ENCODE results near the gene XYLT1. TPM values are rescaled to one million over a fixed set of nuclear protein-coding genes. Genes with fewer than 3 reads are reported as not detected.

Gene XYLT1
- total RNA-seq, 2 donors from 2014 or later, result 21.4 to 22.6 TPM

GRCh38 chr16:17230932-17231581 lies 239.7 kb downstream of the XYLT1 start:
- H3K4me1 Mint-ChIP-seq, result peaks cover 4% of the 10 kb centered on the region
- H3K4me3 Mint-ChIP-seq, result no peak overlapping the region
- no peaks in the 10 kb centered on the region for H3K36me3 Mint-ChIP-seq (ENCODE audit: low read depth)
- no peak overlapping the region for H3K27ac Mint-ChIP-seq
- H3K9me3 Mint-ChIP-seq, result no peaks in the 10 kb centered on the region
- H3K27me3 Mint-ChIP-seq, result no peaks in the 10 kb centered on the region
- peak; percentile 60 for ATAC-seq (replicated peaks)

GRCh38 chr16:17229766-17230165 lies 241.0 kb downstream of the XYLT1 start:
- Mint-ChIP-seq H3K4me1 (peaks cover 8% of the 10 kb centered on the region), H3K36me3 (ENCODE audit: low read depth) (no peaks in the 10 kb centered on the region), H3K9me3 (no peaks in the 10 kb centered on the region), H3K4me3 (no peak overlapping the region), H3K27ac (no peak overlapping the region), H3K27me3 (no peaks in the 10 kb centered on the region)
- ATAC-seq (replicated peaks), result no peak

- H3K27ac Mint-ChIP-seq, result no peak overlapping the region
Observed at GRCh38 chr16:17229131-17229530, 241.6 kb downstream of the XYLT1 start.

DNA sequence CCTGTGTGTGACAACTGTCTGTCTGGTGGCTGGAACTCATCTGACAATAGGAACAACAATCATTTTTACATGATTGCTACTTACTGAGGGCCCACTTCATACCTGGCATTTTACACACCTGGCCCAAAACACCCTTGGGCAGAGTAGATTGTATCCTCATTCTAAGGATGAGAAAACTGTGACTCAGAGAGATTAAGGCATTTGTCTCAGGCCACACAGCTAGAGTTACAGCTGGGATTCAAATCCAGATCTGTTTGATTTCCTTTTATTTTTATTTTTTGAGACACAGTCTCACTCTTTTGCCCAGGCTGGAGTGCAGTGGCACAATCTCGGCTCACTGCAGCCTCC lies 242.1 kb downstream of the XYLT1 start:
- H3K27ac Mint-ChIP-seq, result no peak overlapping the region
- no peak for ATAC-seq (replicated peaks)
- H3K27me3 Mint-ChIP-seq, result no peaks in the 10 kb centered on the region
- H3K4me1 Mint-ChIP-seq, result peaks cover 8% of the 10 kb centered on the region
- H3K9me3 Mint-ChIP-seq, result no peaks in the 10 kb centered on the region
- peaks cover 2% of the 10 kb centered on the region for H3K36me3 Mint-ChIP-seq (ENCODE audit: low read depth)
- no peak overlapping the region for H3K4me3 Mint-ChIP-seq

More at GRCh38 chr16:17229131-17229530, 241.6 kb downstream of the XYLT1 start:
- Mint-ChIP-seq H3K4me1 (peaks cover 8% of the 10 kb centered on the region), H3K4me3 (no peak overlapping the region), H3K27me3 (no peaks in the 10 kb centered on the region), H3K9me3 (no peaks in the 10 kb centered on the region), H3K36me3 (ENCODE audit: low read depth) (no peaks in the 10 kb centered on the region)
- no peak for ATAC-seq (replicated peaks)

- no peak for ATAC-seq (replicated peaks)
- peaks cover 7% of the 10 kb centered on the region for H3K36me3 Mint-ChIP-seq (ENCODE audit: low read depth)
- no peaks in the 10 kb centered on the region for H3K27me3 Mint-ChIP-seq
- H3K9me3 Mint-ChIP-seq, result no peaks in the 10 kb centered on the region
- H3K4me3 Mint-ChIP-seq, result no peak overlapping the region
- H3K27ac Mint-ChIP-seq, result no peak overlapping the region
- H3K4me1 Mint-ChIP-seq, result peaks cover 13% of the 10 kb centered on the region
Observed at GRCh38 chr16:17228048-17228707, 242.6 kb downstream of the XYLT1 start.

DNA sequence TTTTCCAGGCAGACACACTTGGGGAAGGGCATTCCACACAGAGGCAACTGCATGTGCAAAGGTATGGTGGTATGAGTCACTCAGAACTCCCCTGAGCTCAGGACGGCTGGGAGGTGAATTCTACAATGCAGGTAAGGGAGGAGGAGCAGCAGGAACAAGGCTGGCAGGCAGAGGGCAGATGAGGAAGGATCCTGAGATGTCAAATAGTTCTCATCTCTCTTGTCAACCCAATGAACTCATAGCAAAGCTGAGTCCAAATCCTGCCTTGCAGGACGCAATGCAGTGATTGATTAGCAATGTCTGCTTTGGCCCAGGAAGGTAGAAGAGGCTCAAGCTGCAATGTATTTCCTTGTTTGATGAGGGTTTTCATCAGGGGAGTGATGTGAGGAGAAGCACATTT lies 243.5 kb downstream of the XYLT1 start:
- Mint-ChIP-seq H3K27me3 (no peaks in the 10 kb centered on the region), H3K4me3 (no peak overlapping the region), H3K27ac (no peak overlapping the region), H3K9me3 (no peaks in the 10 kb centered on the region), H3K4me1 (peaks cover 10% of the 10 kb centered on the region), H3K36me3 (ENCODE audit: low read depth) (peaks cover 10% of the 10 kb centered on the region)
- ATAC-seq (replicated peaks), result no peak

GRCh38 chr16:17225541-17225940 lies 245.2 kb downstream of the XYLT1 start:
- Mint-ChIP-seq H3K9me3 (no peaks in the 10 kb centered on the region), H3K27me3 (no peaks in the 10 kb centered on the region), H3K36me3 (ENCODE audit: low read depth) (peaks cover 10% of the 10 kb centered on the region), H3K4me3 (no peak overlapping the region), H3K27ac (peak overlapping the region; percentile 60), H3K4me1 (peaks cover 10% of the 10 kb centered on the region)
- no peak for ATAC-seq (replicated peaks)

GRCh38 chr16:17224879-17225281 lies 245.9 kb downstream of the XYLT1 start:
- Mint-ChIP-seq H3K36me3 (ENCODE audit: low read depth) (peaks cover 10% of the 10 kb centered on the region), H3K4me1 (peaks cover 10% of the 10 kb centered on the region), H3K27ac (peak overlapping the region; percentile 60), H3K27me3 (no peaks in the 10 kb centered on the region), H3K4me3 (no peak overlapping the region), H3K9me3 (no peaks in the 10 kb centered on the region)
- ATAC-seq (replicated peaks), result peak; percentile 44

DNA sequence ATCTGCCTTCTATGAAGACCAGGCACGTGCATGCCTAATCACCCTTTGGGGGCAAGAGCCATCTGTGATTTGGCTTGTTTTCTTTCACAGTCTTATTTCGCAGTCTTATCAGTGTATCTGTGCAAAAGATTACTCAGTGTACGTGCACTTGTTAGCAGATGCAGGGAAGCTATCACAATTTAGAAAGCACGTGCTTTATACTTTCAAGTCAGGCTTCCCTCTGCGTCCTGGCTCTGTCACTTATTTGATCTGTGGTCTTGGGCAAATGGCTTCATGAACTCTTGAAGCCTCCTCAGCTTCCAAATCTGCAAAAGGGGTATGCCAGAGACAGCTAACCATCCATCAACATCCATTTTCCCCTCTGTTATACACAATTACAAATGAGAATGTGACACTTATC lies 246.4 kb downstream of the XYLT1 start:
- ATAC-seq (replicated peaks), result no peak
- Mint-ChIP-seq H3K27ac (no peak overlapping the region), H3K9me3 (no peaks in the 10 kb centered on the region), H3K27me3 (no peaks in the 10 kb centered on the region), H3K4me3 (no peak overlapping the region), H3K36me3 (ENCODE audit: low read depth) (peaks cover 10% of the 10 kb centered on the region), H3K4me1 (peaks cover 10% of the 10 kb centered on the region)

DNA sequence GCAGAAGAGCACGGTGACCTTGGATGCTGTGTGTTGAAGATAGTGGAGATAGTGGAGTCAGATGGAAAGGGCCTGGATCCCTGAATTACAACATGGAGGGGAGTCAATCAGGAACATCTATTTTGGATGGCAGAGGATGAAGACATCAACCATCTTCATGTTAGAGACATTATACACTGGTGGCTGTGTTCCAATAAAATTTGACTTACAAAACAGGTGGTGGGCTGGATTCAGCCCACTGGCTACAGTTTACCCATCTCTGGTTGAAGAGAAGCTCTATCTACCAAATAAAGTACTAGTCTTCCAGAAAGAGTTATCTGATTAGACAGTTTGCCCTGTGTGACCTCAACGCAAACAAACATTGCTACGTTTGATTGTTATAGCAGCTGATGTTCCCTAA lies 247.2 kb downstream of the XYLT1 start:
- Mint-ChIP-seq H3K9me3 (no peaks in the 10 kb centered on the region), H3K27me3 (no peaks in the 10 kb centered on the region), H3K4me3 (no peak overlapping the region), H3K27ac (no peak overlapping the region), H3K36me3 (ENCODE audit: low read depth) (peaks cover 10% of the 10 kb centered on the region), H3K4me1 (peaks cover 10% of the 10 kb centered on the region)
- ATAC-seq (replicated peaks), result no peak

DNA sequence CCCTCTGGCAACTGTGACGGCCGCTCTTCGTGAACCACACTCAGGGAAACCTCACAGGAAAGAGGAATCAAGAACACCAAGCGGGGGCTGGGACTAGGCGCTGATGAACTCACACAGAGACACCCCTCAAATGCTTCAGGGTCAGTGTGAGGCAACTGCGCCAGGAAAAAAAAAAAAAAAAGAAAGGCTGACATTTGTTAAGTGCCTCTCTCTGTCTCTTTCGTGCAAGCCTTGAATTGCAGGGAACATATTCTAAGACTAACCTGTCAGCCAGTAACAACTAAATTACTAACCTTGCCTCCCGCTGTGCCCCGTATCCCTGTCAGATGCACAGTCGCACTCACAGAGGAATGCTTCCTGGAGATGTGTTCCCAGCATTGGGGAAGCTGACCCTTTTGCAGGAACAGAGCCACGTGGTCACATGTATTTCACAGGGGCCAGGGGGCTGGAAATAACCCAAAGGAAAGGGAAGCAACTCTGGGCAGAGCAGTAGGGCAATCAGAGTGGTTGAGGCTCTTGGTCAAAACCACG lies 247.8 kb downstream of the XYLT1 start:
- Mint-ChIP-seq H3K4me1 (peaks cover 10% of the 10 kb centered on the region), H3K9me3 (no peaks in the 10 kb centered on the region), H3K4me3 (no peak overlapping the region), H3K27me3 (no peaks in the 10 kb centered on the region), H3K36me3 (ENCODE audit: low read depth) (peaks cover 10% of the 10 kb centered on the region), H3K27ac (no peak overlapping the region)
- no peak for ATAC-seq (replicated peaks)

- no peak for ATAC-seq (replicated peaks)
- Mint-ChIP-seq H3K27ac (no peak overlapping the region), H3K9me3 (no peaks in the 10 kb centered on the region), H3K4me1 (peaks cover 13% of the 10 kb centered on the region), H3K27me3 (no peaks in the 10 kb centered on the region), H3K36me3 (ENCODE audit: low read depth) (peaks cover 18% of the 10 kb centered on the region), H3K4me3 (no peak overlapping the region)
Observed at GRCh38 chr16:17219991-17220390, 250.8 kb downstream of the XYLT1 start.

DNA sequence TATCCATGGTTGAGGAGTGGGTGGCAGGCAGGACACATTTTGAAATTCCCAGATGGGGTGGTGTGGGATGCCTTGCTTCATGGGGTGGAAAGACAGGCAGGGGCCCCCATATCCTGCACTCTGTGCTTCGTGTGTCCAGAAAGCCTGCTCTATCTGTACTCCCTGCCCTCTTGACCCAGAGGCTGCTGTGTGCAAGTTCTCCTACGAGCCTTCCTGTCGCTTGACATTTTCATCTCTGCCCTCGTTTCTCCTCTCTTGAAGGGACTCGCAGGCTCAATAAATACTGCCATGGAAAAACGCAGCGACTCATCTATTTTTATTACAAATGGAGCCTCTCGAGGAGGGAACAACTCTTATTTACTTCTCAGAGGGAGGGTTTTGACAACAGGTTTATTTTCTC lies 254.8 kb downstream of the XYLT1 start:
- Mint-ChIP-seq H3K9me3 (no peaks in the 10 kb centered on the region), H3K4me1 (peaks cover 6% of the 10 kb centered on the region), H3K27me3 (no peaks in the 10 kb centered on the region), H3K27ac (no peak overlapping the region), H3K36me3 (ENCODE audit: low read depth) (peaks cover 21% of the 10 kb centered on the region), H3K4me3 (no peak overlapping the region)
- ATAC-seq (replicated peaks), result no peak

GRCh38 chr16:17215306-17215705 lies 255.5 kb downstream of the XYLT1 start:
- Mint-ChIP-seq H3K36me3 (ENCODE audit: low read depth) (peaks cover 21% of the 10 kb centered on the region), H3K4me1 (peaks cover 6% of the 10 kb centered on the region), H3K4me3 (no peak overlapping the region), H3K9me3 (no peaks in the 10 kb centered on the region), H3K27me3 (no peaks in the 10 kb centered on the region), H3K27ac (no peak overlapping the region)
- no peak for ATAC-seq (replicated peaks)

- no peak overlapping the region for H3K27ac Mint-ChIP-seq
- no peaks in the 10 kb centered on the region for H3K9me3 Mint-ChIP-seq
- no peak overlapping the region for H3K4me3 Mint-ChIP-seq
- no peaks in the 10 kb centered on the region for H3K27me3 Mint-ChIP-seq
- H3K4me1 Mint-ChIP-seq, result peaks cover 10% of the 10 kb centered on the region
- ATAC-seq (replicated peaks), result no peak
- peaks cover 21% of the 10 kb centered on the region for H3K36me3 Mint-ChIP-seq (ENCODE audit: low read depth)
Observed at GRCh38 chr16:17213974-17214373, 256.8 kb downstream of the XYLT1 start.
